Lower leg skin (tissue), 4 donors: Measurements from ENCODE around the gene SHROOM3. TPM values are rescaled to one million over a fixed set of nuclear protein-coding genes. Genes with fewer than 3 reads are reported as not detected.

Experiments used
- DNase-seq, 2 donors: peaks; one replicate each; pipeline ENCODE4 v3.0.0-alpha.2; 2019; ENCODE audit warnings: low spot score in 2 of 2
- H3K4me3 ChIP-seq: fragments of 200-600 bp; sonication (generic); 2 replicates; pipeline ENCODE4 v1.5.1; 2017; ENCODE audit warnings: mild to moderate bottlenecking, low read depth; ENCODE audit not compliant: poor library complexity, severe bottlenecking
- POLR2A ChIP-seq, 2 donors: fragments of 450-650 bp; IDR thresholded peaks; one replicate each; pipeline ENCODE4 v1.6.1; 2016 to 2017; ENCODE audit warnings: antibody characterized with exemption in 2 of 2, mild to moderate bottlenecking in 1 of 2, moderate library complexity in 1 of 2
- WGBS, 2 donors: methylation state at CpG; one replicate each; pipeline ENCODE4 v1.1.5; 2018; 5-methylcytosine and 5-hydroxymethylcytosine counted together
- intact Hi-C: fragments of 100-400 bp; cut with DNase I; formaldehyde crosslinking; loops from one replicate; pipeline ENCODE4 v1.15.0; 2023; ENCODE audit warnings: low total_unique reads
- total RNA-seq, 4 donors: library from RNA; depleted of rRNA; stranded (reverse); fragments of >200 nt; gene quantifications; one replicate each; pipeline ENCODE4 v1.1.0, GENCODE V29; 2016
- TF ChIP-seq, protein P1 (sequence below), 3 donors: fragments of 450-650 bp; IDR thresholded peaks; one replicate each; pipeline ENCODE4 v1.5.1; 2016; ENCODE audit warnings: antibody characterized with exemption in 3 of 3, mild to moderate bottlenecking in 3 of 3, moderate library complexity in 2 of 3

Gene SHROOM3
- total RNA-seq, 4 donors from 2014 or later, result 37.7 to 88.8 (median 44.0) TPM

DNA sequence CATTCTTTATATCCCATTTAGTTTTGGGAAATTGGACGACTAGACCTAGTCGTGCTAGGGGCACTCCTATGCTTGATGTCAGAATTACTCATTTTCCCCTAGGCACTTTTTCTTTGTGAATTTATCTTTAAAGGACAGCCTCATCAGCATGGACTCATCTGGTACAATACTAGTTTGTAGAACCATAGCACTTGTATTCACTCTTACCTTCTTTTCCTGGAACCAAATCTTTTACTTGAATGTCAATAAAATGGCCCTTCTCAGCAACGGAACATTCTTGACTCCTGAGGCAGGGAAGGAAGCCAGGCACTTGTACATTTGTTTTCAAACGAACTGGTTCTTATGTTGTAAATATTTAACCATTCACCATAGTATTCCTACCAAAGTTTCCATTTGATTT is 187.1 kb downstream of the SHROOM3 start:
- WGBS, 2 donors, result 35 to 49% methylated on average over 4 of the region's 4 CpGs
- DNase-seq, result no peak
- H3K4me3 ChIP-seq, result no peak overlapping the region
- intact Hi-C loops, result no loop called here
- TF ChIP-seq, protein P1, sequence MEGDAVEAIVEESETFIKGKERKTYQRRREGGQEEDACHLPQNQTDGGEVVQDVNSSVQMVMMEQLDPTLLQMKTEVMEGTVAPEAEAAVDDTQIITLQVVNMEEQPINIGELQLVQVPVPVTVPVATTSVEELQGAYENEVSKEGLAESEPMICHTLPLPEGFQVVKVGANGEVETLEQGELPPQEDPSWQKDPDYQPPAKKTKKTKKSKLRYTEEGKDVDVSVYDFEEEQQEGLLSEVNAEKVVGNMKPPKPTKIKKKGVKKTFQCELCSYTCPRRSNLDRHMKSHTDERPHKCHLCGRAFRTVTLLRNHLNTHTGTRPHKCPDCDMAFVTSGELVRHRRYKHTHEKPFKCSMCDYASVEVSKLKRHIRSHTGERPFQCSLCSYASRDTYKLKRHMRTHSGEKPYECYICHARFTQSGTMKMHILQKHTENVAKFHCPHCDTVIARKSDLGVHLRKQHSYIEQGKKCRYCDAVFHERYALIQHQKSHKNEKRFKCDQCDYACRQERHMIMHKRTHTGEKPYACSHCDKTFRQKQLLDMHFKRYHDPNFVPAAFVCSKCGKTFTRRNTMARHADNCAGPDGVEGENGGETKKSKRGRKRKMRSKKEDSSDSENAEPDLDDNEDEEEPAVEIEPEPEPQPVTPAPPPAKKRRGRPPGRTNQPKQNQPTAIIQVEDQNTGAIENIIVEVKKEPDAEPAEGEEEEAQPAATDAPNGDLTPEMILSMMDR (IDR thresholded peaks at IDR 0.05), result no peak
- TF ChIP-seq POLR2A (IDR thresholded peaks at IDR 0.05), result no peak

DNA sequence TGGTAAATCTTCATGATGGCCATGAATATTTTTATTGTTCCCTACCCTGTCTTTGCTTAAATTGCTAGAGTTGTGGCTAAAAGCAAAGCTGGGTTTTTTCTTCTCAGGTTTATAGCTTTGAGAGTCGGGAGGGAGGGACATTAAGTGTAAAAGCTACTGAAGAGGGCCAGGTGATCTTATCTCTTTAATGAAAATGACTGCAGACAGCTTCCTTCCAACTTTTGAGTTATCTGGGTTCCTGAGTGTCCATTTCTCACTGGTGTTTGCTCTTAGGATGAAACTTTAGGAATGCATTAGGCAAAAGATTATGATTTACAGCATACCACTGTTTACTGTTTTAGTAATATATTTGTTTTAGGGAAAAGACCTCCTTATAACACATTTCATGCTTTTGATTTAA is 187.7 kb downstream of the SHROOM3 start:
- intact Hi-C loops, result no loop called here
- DNase-seq, result no peak
- TF ChIP-seq, protein P1 (IDR thresholded peaks at IDR 0.05), result no peak
- no peak for TF ChIP-seq POLR2A (IDR thresholded peaks at IDR 0.05)
- no peak overlapping the region for H3K4me3 ChIP-seq
- WGBS, 2 donors, result 44 to 69% methylated on average over 1 of the region's 1 CpG

DNA sequence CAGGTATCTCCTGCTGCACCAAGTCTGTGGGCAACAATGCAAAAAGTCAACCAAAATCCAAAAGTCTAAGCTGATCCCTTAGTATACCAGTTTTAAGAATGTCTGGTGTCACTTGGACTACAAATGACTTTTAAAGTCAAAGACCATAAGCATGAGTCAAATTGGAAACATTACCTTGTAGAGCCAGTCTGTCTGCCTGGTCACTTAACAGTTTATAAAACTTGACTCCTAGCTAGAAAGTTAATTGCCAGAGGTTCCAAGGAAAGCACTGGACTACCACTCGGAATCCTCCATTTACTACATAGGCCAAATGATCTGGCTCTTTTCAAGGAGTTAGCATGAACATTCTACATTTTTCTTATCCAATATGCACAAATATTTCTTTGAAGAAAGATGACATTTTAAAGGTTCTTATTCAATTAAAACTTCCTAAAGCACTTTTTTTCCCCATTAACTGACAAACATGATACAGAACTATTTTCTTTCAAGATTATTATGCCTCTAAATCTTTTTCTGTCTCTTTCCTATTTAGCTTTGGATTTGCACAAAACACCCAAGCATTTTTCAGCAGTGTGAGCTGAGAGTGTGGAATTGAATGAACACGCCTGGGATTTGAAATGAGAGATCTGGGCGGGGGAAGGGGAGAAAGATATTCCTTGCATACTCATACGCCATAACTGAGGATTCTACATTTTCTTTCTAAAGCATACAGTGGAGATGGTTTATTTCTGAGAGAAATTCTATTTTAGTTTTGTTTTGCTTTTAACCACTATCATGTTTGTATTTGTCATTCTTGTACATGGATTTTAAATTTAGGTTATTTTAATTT is 188.4 kb downstream of the SHROOM3 start:
- intact Hi-C loops, result no loop called here
- DNase-seq, result no peak

DNA sequence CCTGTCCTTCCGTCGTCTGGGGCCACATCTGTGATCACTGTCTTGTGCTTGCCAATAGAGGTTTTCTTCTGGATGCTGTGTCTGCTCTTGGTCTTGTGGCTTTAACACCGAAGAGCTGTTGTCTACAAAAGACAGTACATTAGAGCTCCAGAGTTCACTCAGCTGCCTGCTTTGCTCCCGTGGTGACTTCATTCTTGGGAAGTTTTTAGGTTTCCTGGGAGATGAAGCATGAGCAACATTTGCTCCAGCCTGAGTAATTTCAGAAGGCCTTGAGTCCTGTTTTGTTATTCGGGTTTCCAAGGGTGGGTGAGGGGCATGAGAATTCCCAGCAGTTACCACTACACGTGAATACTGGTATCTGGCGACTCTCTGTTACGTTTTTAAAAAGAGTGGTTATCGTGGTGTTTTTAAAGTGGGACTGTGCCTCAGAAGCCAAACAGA is 189.2 kb downstream of the SHROOM3 start:
- no peak for TF ChIP-seq POLR2A (IDR thresholded peaks at IDR 0.05)
- TF ChIP-seq, protein P1 (IDR thresholded peaks at IDR 0.05), result no peak
- intact Hi-C loops, result no loop called here
- 33 to 50% methylated on average over 9 of the region's 9 CpGs for WGBS, 2 donors
- no peak overlapping the region for H3K4me3 ChIP-seq
- peak in 1 of 2 donors; percentile 18 for DNase-seq

More for the DNA sequence above, 188.4 kb downstream of the SHROOM3 start:
- H3K4me3 ChIP-seq, result no peak overlapping the region
- 74 to 84% methylated on average over 4 of the region's 4 CpGs for WGBS, 2 donors
- no peak for TF ChIP-seq POLR2A (IDR thresholded peaks at IDR 0.05)
- TF ChIP-seq, protein P1 (IDR thresholded peaks at IDR 0.05), result no peak

DNA sequence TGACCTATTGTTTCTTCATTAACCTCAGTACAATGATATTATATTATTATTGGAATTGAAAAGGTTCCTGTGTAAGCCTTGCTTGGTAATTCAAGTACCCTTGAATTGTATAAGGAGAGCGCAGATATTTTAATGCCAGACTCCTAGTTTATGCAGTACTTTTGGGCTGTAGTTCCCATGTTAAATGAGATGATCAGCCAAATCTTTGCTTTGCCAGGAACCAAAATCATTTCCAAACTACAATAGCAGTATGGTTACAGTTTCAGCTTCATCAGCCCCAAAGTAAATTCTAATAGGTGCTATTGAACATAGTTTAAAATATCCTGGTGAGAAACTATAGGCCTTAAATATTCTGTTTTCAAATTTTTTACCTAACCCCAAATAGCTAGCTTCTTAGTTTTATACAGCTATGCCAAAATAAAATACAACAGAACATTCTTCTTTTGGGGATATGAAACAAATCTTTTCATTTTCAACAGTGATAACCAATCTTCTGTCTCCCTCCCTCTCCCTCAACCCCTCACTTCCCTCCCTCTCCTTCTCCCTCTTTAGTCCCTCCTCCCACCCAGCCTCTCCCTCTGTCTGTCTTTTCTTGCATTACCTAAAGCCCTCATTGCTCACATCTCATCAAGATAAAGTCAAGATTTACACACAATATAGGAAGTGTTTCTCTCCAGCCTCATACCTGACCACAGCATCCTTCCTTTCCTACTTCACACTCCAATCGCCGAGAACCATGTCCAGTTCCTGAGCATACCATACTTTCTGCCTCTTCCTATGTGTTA is 190.1 kb downstream of the SHROOM3 start:
- 74 to 87% methylated on average over 3 of the region's 3 CpGs for WGBS, 2 donors
- intact Hi-C loops, result no loop called here
- no peak for TF ChIP-seq POLR2A (IDR thresholded peaks at IDR 0.05)
- TF ChIP-seq, protein P1 (IDR thresholded peaks at IDR 0.05), result no peak
- no peak overlapping the region for H3K4me3 ChIP-seq
- no peak for DNase-seq
